Activated T-cell treated with anti-CD3 and anti-CD28 coated beads for 48 hours (primary cell): Measurements from ENCODE around the gene CTSZ.

Source experiments
- DNase-seq: peaks from one replicate; pipeline ENCODE4 v3.0.0-alpha.2; 2020; ENCODE audit warnings: low read depth

Gene CTSZ

GRCh38 chr20:59031564-59032022 lies 24.5 kb upstream of the CTSZ start:
- no peak for DNase-seq

GRCh38 chr20:59030911-59031563 lies 24.0 kb upstream of the CTSZ start:
- DNase-seq, result no peak

GRCh38 chr20:59028812-59029211 lies 21.8 kb upstream of the CTSZ start:
- DNase-seq, result no peak

GRCh38 chr20:59027741-59028320 lies 20.8 kb upstream of the CTSZ start:
- no peak for DNase-seq

- no peak for DNase-seq
Observed at GRCh38 chr20:59026904-59027740, 20.1 kb upstream of the CTSZ start.

- DNase-seq, result no peak
Observed at GRCh38 chr20:59025511-59025910, 18.5 kb upstream of the CTSZ start.

- DNase-seq, result no peak
Observed at GRCh38 chr20:59025086-59025485, 18.0 kb upstream of the CTSZ start.

GRCh38 chr20:59024111-59024530 lies 17.1 kb upstream of the CTSZ start:
- DNase-seq, result no peak

- no peak for DNase-seq
Observed at GRCh38 chr20:59023616-59024015, 16.6 kb upstream of the CTSZ start.

GRCh38 chr20:59022754-59023153 lies 15.7 kb upstream of the CTSZ start:
- no peak for DNase-seq

GRCh38 chr20:59020938-59021551 lies 14.0 kb upstream of the CTSZ start:
- no peak for DNase-seq

- DNase-seq, result no peak
Observed at GRCh38 chr20:59019217-59019616, 12.2 kb upstream of the CTSZ start, which contains the start of gene TUBB1. TSS of gene TUBB1 (plus strand) at chr20:59019429. CDS start at chr20:59019523, 94 bp downstream.

GRCh38 chr20:59018817-59019216 lies 11.8 kb upstream of the CTSZ start:
- DNase-seq, result no peak

GRCh38 chr20:59017493-59018231 lies 10.6 kb upstream of the CTSZ start:
- DNase-seq, result no peak

GRCh38 chr20:59016795-59017492 lies 9.9 kb upstream of the CTSZ start:
- DNase-seq, result no peak

GRCh38 chr20:59015812-59016711 lies 9.0 kb upstream of the CTSZ start:
- DNase-seq, result no peak

GRCh38 chr20:59015411-59015810 lies 8.4 kb upstream of the CTSZ start:
- DNase-seq, result no peak

- DNase-seq, result no peak
Observed at GRCh38 chr20:59014680-59015389, 7.8 kb upstream of the CTSZ start.

GRCh38 chr20:59013959-59014608 lies 7.0 kb upstream of the CTSZ start:
- no peak for DNase-seq
